ENCODE measurements around the gene JRKL. TPM values are rescaled to one million over a fixed set of nuclear protein-coding genes. Genes with fewer than 3 reads are reported as not detected.

The JRKL gene
- total and polyA plus RNA-seq, 2 of the 13 experiments (the other 11 are each of a cell fraction or from before 2014, with no cell fraction given) = 3.2 to 4.5 TPM

DNA sequence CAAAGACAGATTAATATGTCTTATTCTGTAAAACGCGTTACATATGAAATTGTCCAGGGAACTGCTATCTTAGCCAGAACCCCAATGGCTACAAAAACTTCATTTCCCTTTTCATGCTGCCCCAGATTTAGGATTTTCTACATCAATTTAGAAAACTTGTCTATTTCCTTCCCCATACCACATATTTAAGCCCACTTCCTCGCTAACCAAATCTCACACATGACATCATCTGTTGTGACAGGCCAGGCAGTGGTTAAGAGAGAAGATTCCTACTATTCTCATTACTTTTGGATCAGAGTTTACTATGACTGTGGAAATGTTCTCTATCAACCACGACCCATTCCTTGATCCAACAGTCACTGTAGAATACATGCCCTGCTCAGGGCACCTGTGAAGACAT lies 16.0 kb upstream of the JRKL start:
- intact Hi-C loops (cut with micrococcal nuclease; ENCODE audit: unreplicated experiment) = no loop called here
- Histone ChIP-seq H3K27ac (ENCODE audit: extremely low read length, insufficient read depth, low read length) (no peak overlapping the region), H3K4me1 (ENCODE audit: insufficient read depth, low read length) (no peaks in the 10 kb centered on the region), H3K4me3 (replicated peaks in 1 of 3; ENCODE audit: insufficient read depth in 1 of 3, low read depth in 2 of 3, low read length in 3 of 3) (no peak overlapping the region), H3K79me2 (ENCODE audit: insufficient read depth, low read length) (no peaks in the 10 kb centered on the region), H3K27me3 (ENCODE audit: control insufficient read depth in 1 of 2, insufficient read depth in 2 of 2, low read length in 2 of 2) (no peaks in the 10 kb centered on the region), H4K20me1 (ENCODE audit: insufficient read depth, low read length) (no peaks in the 10 kb centered on the region), H3K4me2 (ENCODE audit: low read depth, low read length) (no peak overlapping the region), H3K9ac (ENCODE audit: insufficient read depth, low read depth, low read length) (no peak overlapping the region), H2AFZ (ENCODE audit: low read length) (no peak overlapping the region), H3K36me3 (replicated peaks in 1 of 2; ENCODE audit: control insufficient read depth in 1 of 2, insufficient read depth in 2 of 2, low read length in 2 of 2) (peaks cover 2 to 9% of the 10 kb centered on the region in 2 experiments; a peak in 4 of 5 replicates), H3K9me3 (ENCODE audit: low read length) (no peaks in the 10 kb centered on the region)
- POLR2A ChIA-PET = no interaction called here
- TF ChIP-seq ZFP36L1 (CRISPR knock-in tag; IDR thresholded peaks at IDR 0.05) (no peak), HHEX (CRISPR knock-in tag; IDR thresholded peaks at IDR 0.05) (no peak), TBX3 (IDR thresholded peaks at IDR 0.05; ENCODE audit: borderline replicate concordance) (no peak), ATF6 (CRISPR knock-in tag; conservative IDR thresholded peaks at IDR 0.05) (no peak), SMARCC2 (IDR thresholded peaks at IDR 0.05) (no peak), YY1 (IDR thresholded peaks at IDR 0.05; ENCODE audit: insufficient read depth, insufficient replicate concordance, low read depth, low read length) (no peak), ZNF510 (CRISPR knock-in tag; IDR thresholded peaks at IDR 0.05; ENCODE audit: low read depth) (no peak)
- TF ChIP-seq, protein P1, sequence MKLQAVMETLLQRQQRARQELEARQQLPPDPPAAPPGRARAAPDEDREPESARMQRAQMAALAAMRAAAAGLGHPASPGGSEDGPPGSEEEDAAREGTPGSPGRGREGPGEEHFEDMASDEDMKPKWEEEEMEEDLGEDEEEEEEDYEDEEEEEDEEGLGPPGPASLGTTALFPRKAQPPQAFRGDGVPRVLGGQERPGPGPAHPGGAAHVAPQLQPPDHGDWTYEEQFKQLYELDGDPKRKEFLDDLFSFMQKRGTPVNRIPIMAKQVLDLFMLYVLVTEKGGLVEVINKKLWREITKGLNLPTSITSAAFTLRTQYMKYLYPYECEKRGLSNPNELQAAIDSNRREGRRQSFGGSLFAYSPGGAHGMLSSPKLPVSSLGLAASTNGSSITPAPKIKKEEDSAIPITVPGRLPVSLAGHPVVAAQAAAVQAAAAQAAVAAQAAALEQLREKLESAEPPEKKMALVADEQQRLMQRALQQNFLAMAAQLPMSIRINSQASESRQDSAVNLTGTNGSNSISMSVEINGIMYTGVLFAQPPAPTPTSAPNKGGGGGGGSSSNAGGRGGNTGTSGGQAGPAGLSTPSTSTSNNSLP (IDR thresholded peaks at IDR 0.05; ENCODE audit: low read depth, low read length) = no peak
- in situ Hi-C loops (cut with HindIII; ENCODE audit: extremely low pct_ligation_motif_present, low pct_unique_long_range_greater_than_20kb) = no loop called here
- no TSS peak for BruUV-seq (replicated peaks)
- FAIRE-seq = no peak
- CTCF ChIA-PET (ENCODE audit: low intra/inter-chr PET ratio, low total read pairs) = no interaction called here
- DNase-seq (ENCODE audit: low spot score) = no peak
- no peak for ATAC-seq
- WGBS (ENCODE audit: low lambda C conversion rate) = 98% methylated on average over 4 of the region's 4 CpGs

All from HepG2 (cell line).